HG03139 (cell line): ENCODE data around the gene GRIP2.

Experiments used
- ATAC-seq: cut with Tn5 transposase; IDR thresholded peaks from one replicate; pipeline ENCODE4 v1.9.1; 2021; ENCODE audit not compliant: unreplicated experiment

The GRIP2 gene

DNA sequence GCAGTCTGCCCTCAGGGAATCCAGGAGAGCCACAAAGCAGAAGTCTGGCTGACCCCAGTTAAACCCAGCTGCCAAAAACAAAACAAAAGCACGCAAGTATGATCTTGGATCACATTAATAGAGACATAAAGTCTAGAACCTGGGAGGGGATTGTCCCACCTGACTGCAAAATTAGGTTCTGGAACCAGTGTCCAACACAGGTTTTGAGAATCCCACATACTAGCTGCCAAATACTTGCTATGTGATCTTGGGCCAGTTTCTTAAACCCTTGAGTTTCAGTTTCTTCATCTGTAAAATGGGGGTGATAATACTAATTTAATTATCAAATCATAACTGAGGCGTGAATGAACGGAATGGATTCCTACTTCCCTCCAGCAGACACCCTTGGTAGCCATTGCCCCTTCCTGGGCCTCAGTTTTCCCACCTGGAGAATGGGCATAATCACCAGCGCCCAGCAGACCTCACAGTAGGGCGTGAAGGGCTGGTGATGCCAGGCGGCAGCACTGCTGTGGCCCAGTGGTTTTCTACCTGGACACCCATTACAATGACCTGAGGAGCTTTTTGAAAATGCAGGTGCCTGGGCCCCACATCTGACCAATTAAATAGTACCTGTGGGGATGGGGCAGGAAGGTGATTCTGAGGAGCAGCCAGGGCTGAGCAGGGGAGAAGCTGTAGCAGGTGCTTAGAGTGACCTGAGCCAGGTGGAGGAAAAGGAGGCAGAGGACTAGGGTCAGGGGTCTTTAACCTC lies 32.2 kb downstream of the GRIP2 start:
- ATAC-seq: no peak

DNA sequence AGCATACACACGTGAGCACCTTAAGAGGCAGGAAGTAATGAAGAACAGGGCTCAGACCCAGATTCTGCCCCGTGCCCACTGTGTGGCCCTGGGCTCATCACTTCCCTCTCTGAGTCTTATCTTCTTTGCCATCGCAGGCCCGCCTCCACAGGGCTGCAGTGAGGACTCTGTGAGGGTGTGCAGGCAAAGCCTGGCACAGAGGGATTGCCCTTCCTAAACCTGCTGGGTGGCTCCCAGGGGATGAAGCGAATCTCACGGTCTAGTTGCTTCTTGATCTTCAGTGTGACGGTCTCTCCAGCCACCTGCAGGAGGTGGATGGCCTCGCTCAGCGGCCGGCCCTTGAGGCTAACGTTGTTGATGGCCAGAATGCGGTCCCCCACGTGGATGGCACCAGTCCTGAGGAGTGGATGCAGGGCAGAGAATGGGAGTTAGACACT lies 32.8 kb downstream of the GRIP2 start:
- ATAC-seq: no peak

DNA sequence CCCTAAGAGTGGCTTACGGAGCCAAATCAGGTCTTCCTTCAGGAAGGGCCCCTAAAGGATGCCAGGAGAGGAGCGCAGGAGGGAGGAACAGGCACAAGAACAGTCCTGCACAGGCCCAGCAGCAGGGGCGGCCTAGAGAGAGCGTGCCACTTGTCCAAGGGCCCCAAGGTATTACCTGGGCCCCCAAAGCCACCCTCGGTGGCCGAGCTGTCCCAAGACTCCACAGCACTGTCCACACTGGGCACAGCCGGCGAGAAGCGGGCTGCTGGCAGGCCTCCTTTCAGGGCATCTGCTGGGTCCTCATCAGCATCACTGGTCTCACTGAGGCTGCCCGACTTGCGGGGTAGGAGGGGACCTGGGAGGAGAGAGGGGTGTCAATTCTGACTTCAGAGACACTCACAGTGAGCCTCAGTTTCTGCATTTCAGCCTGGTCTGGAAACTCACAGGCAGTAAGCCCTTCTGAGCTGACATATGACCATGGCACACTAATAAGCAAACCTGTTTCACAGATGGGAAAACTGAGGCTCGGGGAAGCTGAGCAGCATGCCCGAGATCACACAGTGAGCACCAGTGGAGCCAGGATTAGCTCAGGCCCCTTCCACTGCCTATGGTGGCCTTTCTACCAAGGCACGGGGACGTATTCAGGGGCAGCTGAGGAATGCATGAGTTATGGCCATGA lies 33.4 kb downstream of the GRIP2 start:
- no peak for ATAC-seq

DNA sequence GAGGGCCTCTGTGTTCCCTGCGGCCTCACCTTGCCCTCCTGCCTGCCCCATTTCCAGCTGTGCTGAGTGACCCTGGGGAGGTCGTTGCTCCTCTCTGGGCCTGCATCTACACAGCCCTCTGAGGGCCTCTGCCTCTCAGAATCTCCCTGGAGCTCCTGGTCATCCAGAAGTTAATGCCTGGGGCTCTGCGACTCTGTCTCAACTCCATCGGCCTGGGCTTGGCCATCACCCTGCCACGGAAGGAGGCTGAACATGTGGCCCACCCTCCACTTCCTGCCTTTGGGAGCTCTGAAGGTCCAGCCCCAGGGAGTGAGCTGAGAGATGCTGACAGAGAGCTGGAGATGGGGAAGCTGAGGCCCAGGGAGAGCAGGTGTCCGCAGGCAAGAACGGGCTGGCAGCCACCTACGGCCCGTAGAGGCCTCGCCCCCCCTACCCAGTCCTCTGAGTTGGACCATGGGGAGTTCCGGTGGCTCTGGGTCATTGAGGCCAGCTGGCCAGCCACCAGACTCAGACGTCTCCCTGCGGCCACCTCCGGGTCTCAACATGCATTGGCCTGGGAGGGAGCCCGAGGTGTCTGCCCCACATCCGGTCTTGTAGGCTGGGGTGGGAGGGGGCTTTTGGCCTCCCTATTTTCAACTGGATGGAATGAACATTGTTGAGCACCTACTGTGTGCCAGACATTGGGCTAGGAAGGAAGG lies 34.2 kb downstream of the GRIP2 start:
- ATAC-seq: no peak

DNA sequence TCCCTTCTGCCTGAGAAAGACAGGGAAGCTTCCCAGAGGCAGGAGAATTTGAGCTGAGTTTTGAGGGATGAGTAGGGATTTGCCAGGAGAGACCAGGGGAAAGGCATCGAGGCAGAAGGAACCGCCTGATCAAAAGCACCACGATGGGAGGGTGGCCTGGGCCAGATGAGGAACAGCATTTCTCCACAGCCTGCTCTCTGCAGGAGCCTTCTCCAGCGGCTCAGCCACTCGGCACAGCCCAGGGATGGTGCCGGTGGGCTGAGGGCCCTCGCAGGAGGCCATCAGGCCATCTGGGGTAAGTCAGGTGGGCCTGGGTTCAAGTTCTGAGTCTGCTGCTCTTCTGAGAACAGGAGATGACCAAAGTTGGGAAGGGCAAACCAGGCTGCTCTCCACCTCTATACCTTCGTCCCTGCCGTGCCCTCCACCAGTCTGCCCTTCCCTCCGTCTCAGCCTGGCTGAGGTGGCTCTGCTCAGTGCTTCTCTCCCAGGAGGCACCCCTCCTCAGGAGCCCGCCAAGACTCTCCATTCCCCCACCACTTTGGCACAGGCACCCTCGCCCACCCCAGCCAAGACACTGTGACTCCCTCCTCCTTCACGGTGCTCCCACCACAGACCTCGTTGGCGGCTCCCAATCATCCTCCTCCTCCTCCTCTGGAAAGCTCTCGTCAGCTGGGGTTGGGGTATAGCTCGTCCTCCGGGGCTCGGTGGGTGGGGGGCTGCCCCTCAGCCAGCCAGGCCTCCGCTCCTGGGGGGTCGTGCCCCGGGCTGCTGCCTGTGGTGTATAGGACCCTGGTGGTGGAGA lies 34.9 kb downstream of the GRIP2 start:
- ATAC-seq: no peak

DNA sequence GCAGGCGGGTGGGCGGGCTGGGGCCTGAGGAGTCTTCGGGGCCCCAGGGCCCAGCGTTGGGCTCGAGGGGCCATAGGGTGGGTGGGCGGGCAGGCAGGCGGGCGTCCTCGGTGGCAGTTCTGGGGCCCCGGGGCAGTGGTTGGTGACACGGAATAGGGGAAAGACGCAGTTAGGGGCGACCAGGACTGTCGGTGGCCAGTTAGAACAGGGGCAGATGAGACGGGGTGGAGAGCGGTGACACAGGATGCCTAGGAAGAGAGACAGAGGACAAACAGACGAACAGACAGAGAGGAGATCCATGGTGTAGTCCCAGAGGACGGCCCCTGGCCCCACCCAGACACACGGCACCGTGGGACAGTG lies 36.5 kb downstream of the GRIP2 start:
- ATAC-seq: no peak

DNA sequence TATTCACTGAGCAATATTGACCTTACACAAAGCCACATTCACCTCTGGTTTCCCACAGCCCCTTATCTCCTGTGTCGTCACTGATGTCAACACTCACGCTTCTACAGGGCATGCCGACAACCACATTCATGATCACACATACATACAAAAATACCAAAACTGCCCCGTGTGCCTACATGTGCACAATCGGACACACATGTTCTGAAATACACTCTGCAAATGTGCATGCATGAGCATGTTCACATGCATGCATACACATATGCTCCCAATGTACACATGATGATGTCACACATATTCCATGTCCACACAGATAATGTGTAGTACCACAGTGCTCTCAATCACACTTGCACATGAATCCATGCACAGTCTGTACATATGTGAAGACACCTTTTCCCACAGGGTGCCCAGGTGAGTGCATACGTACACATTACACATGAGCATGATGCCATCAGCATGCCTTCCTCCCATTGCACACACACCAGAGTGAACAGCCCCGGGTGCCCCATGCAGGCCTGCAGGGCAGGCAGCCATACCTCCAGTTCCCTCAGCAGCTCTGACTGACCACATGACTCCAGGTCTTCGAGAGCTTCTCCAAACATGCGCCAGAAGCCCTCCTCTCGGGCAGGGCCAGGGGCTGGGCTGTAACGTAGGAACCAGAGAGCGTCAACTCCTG lies 37.0 kb downstream of the GRIP2 start:
- no peak for ATAC-seq

DNA sequence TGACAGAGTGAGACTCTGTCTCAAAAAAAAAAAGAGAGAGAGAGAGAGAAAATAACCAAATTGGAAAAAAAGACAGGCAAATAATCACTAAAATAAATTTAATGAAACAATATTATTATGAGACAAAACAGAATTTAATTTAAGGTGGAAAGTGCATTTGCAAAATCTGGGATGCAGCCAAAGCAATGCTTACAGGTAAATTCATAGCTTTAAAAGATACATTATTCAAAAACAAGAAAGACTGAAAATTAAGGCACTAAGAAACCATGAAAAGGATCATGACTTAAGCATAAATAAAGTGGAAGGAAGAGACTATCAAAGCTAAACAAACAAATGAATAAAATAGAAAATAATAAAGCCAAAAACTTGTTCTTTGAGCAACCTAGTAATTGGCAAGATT lies 37.7 kb downstream of the GRIP2 start:
- no peak for ATAC-seq

DNA sequence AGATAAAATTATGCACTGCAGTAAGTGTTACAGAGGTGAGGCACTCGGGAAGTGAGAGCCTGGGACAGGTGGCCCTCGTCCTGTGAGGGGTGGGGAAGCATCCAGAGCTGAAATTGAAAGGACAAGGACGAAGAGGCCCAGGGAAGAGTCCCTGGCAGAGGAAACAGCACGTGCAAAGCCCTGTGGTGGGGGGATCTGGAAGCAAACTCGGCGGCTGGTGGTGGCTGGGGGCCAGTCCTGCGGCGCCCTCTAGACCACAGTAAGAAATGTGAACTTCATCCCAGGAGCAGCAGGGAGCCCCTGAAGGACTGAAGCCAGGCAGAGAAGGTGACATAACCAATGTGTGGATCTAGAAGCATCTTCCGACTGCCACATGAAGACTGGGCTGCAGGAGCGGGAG lies 42.8 kb downstream of the GRIP2 start:
- no peak for ATAC-seq

DNA sequence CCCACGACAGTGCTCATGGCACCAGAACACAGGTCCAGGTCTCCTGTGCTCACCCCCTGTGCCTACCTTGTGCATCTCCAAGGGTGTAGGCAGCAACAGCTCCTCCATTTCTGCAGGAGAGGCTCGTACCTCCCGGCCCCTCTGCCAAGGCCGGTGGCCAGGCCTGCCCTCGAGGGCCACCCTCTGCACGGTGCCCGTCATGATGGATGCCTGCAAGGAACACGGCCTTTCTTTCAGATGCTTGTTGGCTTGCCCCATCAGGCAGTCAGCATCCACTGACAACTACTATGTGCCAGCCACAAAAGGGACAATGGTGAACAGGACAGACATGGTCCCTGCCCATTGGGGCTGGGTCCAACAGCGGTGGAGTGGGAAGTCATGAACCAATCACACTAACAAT lies 43.8 kb downstream of the GRIP2 start:
- ATAC-seq: no peak

DNA sequence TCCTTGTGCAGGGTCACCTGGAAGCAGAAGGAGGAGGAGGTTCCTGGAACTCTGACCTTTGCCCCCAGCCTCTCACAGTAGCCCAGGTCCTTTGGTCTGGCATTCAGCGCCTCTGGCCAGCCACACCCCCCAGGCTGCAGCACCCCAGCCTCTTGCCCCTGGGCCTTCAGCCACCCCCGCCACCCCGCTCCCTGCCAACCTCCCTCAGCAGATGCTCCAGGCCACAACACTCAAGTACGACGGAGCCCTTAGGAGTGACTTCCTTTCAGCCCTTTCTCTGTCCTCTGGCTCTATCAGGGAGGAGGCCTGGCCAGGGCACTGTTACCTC lies 45.2 kb downstream of the GRIP2 start:
- no peak for ATAC-seq

DNA sequence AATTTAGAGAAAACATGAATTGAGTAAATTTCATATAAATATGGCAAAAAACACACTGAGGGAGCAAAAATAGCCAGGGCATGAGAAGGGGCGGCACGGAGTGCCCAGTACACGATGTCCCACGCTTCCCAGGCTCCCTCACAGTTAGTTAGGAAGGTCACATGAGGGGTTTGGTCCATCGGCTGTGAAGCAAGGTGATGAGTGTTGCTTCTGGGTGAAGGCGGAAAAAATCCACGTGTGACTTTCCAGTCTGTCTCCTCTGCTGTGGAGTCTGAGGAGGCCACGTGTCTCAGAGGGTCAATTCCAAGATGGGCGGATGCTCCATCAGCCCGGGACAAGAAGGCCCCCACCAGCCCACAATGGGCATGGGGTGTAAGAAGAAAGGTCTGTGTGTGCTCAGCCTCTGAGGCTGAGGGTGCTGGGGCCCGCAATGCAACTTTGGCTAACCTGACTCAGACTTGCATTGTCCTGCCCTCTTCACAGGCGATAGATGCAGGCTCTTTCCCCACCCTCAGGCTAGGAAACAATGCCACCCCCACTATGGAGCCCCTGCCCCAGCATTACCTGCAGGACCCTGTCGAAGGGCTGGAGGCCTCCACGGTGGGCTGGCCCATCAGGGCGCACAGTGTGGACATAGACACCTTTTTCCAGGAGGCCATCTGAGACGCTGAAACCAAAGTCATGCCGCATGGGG lies 45.7 kb downstream of the GRIP2 start:
- no peak for ATAC-seq

DNA sequence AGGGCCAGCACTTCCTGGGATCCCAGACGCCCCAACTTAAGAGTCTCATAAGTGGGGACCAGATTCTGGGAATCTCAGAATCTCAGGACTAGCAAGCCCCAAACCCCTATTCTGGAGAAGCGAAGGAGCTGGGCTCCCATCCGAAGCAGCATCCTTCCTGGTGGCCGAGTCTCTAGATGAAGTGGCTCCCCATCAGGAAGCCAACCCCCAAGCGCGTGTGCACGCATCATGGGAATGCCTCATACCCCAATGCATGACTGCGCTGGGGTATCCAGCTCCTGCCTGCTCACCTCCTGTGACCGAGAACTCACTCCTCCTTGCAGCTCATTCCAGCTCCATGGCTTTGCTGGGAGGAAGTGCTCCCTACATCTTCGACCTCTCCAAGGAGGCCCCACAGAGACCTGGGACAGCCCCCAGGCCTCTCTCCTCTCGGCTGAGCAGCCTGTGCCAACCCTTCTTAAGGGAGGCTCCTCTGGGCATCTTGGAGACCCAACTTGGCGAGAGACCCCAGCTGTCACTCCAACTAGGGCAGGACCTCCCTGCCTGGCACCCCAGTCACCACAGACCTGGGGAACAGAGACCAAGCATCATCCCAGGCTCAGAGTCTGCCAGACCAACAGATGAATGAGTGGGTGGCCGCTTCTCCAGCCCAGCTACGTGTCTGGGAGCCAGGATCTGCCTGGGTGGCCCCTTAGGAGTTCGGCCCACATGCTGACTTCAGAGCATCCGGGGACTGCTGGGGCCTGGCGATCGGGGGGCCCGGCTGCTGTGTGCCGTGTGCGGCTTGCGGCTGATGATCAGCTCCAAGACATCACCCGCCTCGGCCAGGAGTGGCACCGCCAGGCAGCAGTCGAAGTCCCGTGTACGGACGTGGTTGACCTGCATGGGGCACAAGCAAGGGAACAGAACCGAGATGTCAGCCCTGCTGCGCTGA lies 46.9 kb downstream of the GRIP2 start:
- ATAC-seq: no peak

DNA sequence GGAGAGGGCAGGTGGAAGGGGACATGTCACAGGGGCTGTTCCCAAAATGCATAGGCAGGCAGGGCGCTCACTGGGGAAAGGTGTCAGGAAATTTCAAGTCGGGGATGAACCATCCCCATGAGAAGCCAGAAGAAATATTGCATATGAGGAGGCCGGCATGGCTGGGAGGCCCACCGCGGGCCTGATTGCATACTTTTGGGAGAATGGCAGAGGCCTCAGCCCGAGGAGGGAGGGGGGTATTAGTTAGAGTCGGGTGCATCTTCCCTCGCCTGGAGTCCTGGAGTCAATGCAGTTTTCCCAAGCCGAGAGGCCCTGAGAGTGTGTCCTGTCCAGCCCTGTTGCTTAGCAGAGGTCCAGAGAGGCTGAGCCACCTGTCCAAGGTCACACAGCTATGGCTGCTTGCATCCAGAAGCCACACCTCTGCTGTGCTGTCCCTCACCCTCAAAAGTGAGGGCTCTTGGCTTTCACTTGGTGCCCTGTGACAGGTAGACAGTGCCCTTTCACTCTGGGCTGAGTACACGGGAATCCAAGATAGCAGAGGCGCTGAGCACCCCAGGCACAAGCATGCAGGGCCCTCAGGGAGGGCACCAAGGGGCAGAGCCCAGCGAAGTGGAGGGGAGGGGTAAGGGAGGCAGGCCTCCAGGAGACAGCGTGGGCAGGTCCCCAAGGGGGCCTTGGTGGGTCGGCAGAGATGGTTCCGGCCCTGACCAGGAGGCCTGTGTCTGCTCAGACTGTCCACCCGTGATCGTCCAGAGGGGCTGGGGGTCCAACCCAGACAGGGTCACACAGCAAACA lies 48.5 kb downstream of the GRIP2 start:
- no peak for ATAC-seq

DNA sequence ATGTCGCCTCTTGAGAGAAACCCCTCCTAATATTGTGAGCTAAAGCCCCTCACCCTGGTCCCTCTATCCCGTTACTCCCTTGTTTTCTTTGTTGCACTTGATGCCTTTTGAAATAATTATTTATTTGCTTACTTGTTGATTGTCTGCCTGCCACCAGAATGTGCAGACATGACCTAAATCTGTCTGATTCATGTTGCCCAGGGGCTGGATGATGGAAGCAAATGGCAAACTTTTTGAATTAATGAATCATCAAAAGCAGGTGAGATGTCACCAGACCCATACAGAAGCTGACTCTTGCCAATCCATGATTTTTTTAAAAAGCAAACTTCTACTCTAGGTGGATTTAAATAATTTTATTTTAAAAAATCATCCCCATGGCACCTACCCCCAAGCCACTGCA lies 49.3 kb downstream of the GRIP2 start:
- no peak for ATAC-seq

DNA sequence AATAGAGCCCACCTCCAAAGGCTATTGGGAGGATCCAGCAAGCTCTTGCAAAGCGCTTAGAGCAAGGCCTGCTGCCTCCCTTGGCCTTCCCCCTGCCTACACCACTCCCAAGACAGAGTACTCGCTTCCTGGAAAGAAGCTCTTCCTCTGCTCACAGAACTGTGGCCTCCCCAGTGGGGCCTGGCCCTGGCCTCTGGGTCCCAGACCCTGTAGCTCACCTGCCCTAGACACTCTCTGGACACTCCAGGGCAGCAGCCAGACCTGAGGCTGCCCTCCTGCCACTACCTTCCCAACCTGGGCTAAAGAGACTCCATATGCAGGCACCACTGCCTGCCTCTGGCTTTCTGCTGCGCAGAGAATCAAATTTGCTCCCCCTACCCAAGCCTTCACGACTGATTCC lies 49.9 kb downstream of the GRIP2 start:
- ATAC-seq: no peak

DNA sequence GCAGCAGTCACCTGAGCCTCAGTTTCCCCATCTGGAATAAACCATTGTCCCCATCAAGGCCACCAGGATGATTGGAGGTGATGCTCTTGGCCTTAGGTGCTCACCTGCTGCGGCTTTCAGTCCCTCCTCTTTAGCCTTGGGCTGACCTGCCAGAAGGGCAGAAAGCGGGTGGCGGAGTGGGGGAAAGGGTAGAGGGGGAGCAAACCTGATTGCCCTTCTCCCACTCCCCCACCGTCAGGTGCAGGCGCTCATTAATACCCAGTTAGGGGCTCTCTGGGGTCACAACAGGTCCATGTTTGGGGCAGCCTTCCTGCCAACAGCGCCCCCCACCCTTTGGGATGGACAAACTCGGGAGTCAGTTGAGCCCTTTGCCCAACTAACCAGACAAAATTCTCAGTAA lies 50.5 kb downstream of the GRIP2 start:
- ATAC-seq: no peak

DNA sequence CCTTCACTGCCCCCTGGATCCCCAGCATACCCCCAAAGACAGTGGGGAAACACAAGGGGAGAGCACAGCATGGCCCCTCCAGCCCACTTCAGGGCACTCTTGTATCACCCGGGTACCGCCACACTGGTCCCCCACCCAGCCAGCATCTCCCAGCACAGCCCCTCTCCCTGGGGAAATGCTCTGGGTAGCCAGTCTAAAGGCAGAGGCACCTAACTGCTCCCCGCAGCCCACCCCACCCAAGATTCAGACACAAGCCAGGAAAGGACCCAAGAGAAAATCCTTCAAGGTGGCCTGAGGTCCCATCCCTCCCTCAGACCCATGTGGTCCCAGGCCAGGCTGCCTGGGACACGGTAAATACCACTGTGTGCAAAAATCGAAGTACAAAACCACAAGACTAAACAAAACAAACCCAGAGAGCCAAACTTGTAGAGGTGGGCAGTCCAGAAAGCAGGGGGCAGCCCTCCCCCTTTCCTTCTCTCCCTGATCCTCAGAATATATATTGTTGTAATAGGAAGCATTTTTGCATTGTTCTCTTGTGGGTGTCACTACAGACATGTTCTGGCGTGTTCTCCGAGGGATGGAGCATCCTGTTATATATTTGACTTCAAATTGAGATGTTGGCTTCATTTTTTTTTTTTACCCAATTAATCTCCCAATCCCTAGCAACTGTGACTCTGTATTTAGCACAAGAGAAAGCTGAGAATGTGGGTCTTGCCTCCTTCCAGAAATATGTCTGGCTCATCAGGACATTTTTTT lies 51.7 kb downstream of the GRIP2 start:
- ATAC-seq: no peak
